ENCODE results near the gene ZNHIT6.

- TF ChIP-seq, protein P1, sequence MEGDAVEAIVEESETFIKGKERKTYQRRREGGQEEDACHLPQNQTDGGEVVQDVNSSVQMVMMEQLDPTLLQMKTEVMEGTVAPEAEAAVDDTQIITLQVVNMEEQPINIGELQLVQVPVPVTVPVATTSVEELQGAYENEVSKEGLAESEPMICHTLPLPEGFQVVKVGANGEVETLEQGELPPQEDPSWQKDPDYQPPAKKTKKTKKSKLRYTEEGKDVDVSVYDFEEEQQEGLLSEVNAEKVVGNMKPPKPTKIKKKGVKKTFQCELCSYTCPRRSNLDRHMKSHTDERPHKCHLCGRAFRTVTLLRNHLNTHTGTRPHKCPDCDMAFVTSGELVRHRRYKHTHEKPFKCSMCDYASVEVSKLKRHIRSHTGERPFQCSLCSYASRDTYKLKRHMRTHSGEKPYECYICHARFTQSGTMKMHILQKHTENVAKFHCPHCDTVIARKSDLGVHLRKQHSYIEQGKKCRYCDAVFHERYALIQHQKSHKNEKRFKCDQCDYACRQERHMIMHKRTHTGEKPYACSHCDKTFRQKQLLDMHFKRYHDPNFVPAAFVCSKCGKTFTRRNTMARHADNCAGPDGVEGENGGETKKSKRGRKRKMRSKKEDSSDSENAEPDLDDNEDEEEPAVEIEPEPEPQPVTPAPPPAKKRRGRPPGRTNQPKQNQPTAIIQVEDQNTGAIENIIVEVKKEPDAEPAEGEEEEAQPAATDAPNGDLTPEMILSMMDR (conservative IDR thresholded peaks at IDR 0.05 in 1 of 2, IDR thresholded peaks at IDR 0.05 in 1 of 2; ENCODE audit: extremely low read depth in 1 of 2, insufficient read depth in 1 of 2, low read depth in 1 of 2, low read length in 2 of 2): peak; percentile 41 to 44
- no peak for TF ChIP-seq EZH2 (IDR thresholded peaks at IDR 0.05; ENCODE audit: borderline replicate concordance, low read length)
These were observed 15.4 kb downstream of the ZNHIT6 start for GRCh38 chr1:85692730-85693314.
